Erythroblast (primary cell): ENCODE data around the gene NINJ2.

Experiments
- GATA1 ChIP-seq: IDR thresholded peaks from 2 replicates; pipeline ENCODE4 v1.6.1; 2011; ENCODE audit warnings: low read depth, mild to moderate bottlenecking, control low read depth, low read length, moderate library complexity
- POLR2A ChIP-seq: IDR thresholded peaks from 2 replicates; pipeline ENCODE4 v1.6.1; 2011; ENCODE audit warnings: mild to moderate bottlenecking, low read length

DNA sequence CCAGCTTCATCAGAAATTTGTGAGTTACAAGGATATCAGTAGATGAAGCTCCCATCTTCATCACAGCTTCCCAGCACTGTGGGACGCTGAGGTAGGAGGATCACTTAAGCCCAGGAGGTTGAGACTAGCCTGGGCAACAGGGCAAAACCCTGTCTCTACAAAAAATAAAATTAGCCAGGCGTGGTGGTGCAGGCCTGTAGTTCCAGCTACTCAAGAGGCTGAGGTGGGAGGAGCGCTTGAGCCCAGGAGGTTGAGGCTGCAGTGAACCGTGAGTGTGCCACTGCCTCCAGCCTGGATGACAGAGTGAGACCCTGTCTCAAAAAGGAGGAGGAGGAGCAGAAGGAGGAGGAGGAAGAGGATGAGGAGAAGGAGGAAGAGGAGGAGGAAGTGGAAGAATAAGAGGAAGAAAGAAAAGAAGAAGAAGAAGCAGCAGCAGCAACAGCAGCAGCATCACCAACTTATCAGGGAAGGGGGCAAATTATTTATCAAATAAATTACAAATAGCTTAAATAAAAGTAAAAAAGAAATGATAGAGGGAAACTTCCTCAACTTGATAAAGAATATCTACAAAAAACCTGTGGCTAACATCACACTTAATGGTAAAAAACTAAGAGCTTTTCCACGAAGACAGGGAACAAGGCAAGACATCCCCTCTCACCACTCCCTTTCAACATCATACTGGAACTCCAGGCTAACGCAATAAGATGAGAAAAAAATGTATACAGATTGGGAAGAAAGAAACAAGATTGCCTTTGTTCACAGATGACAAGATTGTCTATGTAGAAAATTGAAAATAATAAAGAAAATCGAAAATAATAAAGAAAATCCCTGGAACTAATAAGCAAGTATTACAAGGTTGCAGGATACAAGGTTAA, 69.6 kb downstream of the NINJ2 start:
- TF ChIP-seq POLR2A (no peak), GATA1 (no peak)
